NCI-H2227 (cell line): ENCODE results near the gene ERC2.

Experiments used
- DNase-seq: peaks from one replicate; lab custom pipeline; 2025; ENCODE audit not compliant: unreplicated experiment; lab: John Stamatoyannopoulos, UW

ERC2 gene

GRCh38 chr3:55611121-55611520 lies 857.1 kb downstream of the ERC2 start:
- DNase-seq: no peak

DNA sequence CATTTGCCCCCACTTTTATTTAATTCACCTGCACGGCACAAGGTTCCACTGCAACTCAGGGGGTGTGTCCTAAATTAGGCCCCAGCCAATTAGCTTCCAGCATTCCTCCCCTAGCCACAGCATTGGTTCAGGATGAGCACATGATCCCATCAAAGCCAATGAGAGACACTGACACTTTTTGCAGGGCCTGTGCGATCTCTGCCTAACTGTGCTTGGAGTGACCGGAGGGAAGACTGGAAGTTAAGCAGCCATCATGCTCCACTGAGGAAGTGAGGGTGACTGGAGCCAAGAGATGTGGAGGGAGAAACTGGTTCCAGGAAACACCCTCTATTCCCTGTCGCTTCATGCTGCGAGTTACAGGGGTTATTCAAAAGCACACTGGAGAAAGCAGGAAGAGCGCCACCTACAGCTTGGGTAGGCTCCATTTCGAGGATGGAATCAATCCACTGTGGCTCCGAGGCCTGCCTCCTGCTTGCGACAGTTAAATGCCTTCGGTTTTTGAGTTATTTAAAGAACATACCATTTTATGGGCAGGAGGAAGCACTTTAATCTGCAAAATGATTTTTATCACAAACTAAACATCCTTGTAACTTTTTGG lies 858.9 kb downstream of the ERC2 start:
- no peak for DNase-seq

GRCh38 chr3:55608301-55608937 lies 859.8 kb downstream of the ERC2 start:
- peak; percentile 4 for DNase-seq

DNA sequence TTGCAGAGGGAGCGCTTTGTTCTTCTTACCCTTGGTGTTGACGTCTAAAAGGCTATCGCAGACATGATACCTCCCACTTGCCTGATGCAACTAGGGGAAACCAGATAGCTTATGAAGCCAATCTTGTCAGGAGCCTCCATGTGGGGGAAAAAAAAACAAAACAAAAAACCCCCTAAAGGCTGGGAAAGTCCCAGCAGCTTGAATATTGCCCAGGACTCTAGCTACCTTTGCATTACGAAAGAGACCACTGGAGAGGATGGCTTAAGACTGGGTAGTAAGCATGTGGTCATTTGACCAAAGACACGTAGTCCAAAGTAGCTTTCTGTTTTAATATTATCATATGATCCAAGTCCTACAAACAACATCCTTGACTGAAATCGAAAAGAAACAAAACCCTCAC lies 860.4 kb downstream of the ERC2 start:
- no peak for DNase-seq

DNA sequence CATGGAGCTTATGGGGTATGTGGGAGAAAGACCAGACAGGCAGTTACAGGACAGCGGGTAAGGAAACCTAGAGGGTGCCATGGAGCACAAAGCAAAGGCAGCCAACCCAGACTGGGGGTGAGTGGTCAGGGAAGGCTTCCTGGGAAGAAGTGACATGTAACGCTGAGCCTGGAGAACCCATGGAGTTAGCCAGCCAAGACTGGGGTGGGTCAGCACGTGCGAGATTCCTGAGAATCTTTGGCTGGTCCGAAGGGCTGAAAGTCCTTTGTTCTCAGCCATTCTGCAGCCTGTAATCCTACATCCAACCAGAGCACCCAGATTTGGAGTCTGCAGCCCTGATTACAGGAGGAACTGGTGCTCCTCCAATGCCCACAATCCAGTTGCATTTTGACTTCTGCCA lies 861.1 kb downstream of the ERC2 start:
- DNase-seq: no peak

DNA sequence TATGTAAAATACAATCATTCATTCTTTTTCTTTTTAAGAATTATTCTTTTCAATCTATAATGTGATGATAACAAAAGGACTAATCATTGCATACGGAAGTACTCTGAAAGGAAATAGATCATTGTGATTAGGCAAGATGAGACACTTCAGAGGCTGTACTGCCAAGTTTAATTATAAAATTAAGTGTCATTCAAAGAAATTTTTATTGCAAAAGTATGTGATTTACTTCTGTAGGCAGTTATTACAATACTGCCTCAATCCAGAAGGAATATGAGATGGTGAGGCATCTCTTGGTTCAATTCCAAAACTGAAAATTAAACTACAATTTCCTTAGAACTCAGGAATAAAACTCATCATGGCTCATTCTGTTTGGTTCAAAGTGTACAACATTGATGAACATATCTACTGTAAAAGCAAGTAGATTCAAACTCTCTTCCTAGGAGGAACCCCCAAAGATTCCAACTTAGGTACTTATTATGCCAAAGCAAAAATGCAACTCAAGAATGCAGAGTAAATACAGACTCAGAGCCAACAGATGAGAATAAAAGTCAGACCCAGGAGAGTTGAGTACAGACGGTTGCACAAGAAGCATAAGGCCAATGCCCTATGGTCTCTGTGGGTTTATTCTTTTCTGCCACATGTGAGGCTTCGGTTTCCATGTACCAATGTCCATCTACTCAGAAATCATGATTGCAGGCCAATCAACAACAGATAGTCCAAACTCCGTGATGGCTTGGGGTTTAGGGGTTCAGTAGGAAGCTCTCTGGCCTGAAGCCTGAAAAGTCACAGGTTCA lies 862.6 kb downstream of the ERC2 start:
- DNase-seq: no peak

DNA sequence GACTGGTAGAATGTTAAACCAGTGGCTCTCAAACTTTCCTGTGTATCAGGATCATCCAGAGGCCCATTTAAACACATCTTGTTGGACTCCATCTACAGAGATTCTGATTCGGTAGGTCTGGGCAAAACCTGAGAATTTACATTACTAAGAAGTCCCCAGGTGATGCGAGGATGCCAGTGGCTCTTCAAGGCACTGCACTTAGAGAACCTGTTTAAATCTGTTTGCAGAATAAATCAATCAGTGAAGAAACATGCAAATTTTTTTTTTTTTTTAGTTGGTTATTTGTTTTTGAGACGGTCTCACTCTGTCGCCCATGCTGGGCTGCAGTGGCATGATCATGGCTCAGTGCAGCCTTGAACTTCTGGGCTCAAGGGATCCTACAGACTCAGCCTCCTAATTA lies 863.4 kb downstream of the ERC2 start:
- DNase-seq: no peak

GRCh38 chr3:55604402-55604801 lies 863.9 kb downstream of the ERC2 start:
- DNase-seq: no peak

- DNase-seq: no peak
Measured at GRCh38 chr3:55601366-55602080, 866.7 kb downstream of the ERC2 start.

DNA sequence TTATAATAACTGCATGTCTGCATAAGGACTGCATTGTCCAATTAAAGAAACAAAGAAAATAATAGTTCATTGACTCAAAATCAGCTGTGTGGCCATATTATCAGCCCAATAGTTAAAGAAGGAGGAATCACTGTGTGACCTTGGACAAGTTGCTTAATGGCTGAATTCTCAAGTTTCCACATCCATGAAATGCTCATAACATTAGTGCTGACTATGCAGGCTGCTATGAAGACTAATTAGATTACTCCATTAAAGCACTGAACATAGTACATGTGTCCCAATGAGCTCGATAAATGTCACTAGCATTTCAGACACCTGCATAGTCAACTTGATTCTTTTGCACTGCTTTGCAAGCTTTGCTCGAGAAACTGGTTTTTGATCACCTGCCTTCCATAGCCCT lies 870.0 kb downstream of the ERC2 start:
- no peak for DNase-seq

GRCh38 chr3:55597641-55598040 lies 870.6 kb downstream of the ERC2 start:
- no peak for DNase-seq

GRCh38 chr3:55596212-55596611 lies 872.1 kb downstream of the ERC2 start:
- no peak for DNase-seq

DNA sequence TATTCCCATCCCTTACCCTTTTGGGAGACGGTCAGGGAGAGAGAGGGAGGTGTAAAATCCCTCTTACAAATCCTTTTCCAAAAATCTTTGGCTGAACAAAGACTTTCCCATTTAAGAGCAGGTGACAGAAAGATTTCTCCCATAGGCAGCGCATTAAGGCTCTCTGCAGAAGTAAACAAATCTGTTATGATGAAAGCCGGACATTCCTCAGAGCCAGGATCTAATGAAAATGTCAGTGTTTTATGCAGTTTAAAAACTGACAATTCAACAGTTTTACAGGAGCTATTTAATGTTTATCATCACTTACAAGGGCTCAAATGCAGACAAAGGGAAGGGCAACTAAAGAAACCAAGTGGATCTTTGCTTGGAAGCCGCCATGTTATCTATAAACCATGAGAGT lies 872.8 kb downstream of the ERC2 start:
- no peak for DNase-seq

DNA sequence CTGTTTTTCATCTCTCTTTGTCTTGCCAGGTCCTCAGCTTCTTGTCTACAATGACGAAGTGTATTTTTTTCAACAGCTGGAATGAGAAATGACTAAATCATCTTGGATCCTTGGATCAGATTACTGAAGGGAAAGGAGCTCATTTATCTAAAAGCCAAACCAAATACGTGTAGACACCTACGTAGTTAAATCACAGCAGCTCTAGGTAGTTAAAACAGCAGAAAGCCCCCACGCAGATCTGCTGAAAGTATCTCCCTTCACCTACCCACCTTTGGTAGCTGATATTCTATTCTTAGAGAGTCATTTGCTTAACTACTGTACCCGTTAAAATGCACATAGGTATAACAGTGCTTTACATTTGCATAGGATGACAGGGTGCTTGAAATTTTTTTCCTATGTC lies 875.7 kb downstream of the ERC2 start:
- no peak for DNase-seq

DNA sequence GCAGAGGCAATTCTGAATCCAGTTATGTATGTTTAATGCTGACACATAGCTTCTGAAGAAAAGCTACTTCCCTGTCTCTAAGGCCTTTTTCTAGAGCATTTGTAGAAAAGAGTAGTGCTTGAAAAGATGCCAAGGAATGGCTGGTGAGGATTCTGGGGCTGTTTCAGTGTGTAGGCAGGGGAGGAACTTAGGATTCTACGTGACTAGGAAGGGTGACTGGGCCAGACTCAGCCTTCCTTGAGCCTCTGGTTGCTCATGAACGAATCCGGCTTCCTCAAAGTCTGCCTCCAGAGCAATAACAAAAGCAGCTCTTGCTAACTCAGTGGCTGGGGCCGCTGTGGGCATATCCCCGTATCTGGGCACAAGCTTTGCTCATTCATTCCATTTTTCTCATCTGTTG lies 876.4 kb downstream of the ERC2 start:
- DNase-seq: no peak

- no peak for DNase-seq
Measured at GRCh38 chr3:55588146-55588765, 880.0 kb downstream of the ERC2 start.

DNA sequence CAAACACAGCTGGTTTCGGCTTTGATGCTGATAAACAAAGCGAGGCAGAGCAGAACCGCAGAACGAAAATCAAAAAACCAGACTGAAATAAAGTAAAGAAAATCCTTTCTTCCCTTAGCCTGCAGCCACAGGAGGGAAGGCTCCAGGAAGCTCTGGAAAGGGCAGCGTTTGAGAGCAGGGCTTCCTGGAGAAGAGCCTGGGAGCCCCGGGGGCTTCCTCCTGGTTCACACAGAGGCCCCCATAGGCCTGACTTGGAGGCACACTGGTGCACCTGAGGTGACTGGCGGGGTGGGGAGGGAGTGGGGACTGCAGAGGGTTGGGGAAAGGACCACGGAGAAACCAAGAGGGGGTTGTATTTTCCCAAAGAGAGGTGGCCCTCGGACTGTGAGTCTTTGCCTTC lies 882.4 kb downstream of the ERC2 start:
- DNase-seq: no peak

DNA sequence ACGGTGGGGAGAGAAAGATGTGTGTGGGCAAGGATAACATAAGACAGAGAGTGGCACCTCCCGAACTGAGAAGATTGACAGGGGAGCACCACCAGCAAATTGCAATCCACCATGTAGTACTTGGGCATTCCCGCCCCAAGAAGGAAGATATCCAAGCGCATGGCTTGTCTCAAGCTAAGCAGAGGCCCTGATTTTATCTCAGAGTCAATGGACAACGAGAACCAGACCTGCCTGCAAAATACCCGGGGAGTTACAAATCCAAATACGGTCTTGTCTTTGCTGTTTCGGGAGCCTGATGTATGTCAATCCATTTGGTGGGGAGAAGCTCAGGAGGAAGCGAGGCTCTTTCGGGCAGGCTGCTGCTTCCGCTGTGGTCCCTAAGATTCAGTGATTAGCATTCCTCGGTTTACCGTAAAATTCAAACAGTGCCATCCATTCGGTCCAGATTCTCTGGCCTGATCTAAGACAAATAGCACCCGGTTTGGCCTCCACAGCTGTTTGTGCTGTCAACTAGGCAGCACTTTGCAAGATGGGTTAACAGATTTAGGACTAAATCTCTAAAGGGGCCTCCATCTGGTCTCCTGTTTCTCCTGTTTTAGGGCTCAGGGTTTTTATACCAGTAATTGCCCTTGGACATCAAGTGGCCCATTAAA lies 883.4 kb downstream of the ERC2 start:
- DNase-seq: no peak

DNA sequence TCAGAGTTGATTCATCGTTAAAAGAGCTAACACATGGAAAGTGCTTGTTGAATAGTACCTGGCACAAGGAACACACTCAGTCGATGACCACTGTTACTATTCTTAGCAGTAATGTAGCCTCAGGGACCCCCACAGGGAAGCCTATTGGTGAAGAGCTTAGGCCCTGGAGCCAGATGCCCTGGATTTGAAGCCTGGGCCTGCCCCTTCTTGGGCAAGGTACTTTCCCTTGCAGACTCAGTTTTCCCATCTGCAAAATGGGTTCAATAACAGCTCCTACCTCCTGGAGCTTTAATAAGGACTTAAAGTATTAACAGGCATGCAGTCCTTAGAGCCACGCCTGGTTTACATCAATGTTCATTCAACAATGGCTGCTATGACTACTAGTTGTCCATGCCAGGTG lies 884.2 kb downstream of the ERC2 start:
- DNase-seq: no peak

GRCh38 chr3:55583475-55583874 lies 884.8 kb downstream of the ERC2 start:
- DNase-seq: no peak

- DNase-seq: peak; percentile 63
Measured at GRCh38 chr3:55579496-55579895, 888.8 kb downstream of the ERC2 start.
